Kidney epithelial cell (primary cell): ENCODE measurements around the gene RGS2. TPM values are rescaled to one million over a fixed set of nuclear protein-coding genes. Genes with fewer than 3 reads are reported as not detected.

Source experiments
- DNase-seq: peaks from one replicate; pipeline ENCODE4 v3.0.0-alpha.2; 2010; ENCODE audit warnings: low read depth
- H3K27me3 ChIP-seq: 2 replicates; pipeline ENCODE4 v1.6.0; 2011; ENCODE audit warnings: low read length; ENCODE audit not compliant: control insufficient read depth, insufficient read depth
- H3K36me3 ChIP-seq: 2 replicates; pipeline ENCODE4 v1.5.1; 2011; ENCODE audit warnings: low read length; ENCODE audit not compliant: control insufficient read depth, insufficient read depth
- H3K4me3 ChIP-seq: 2 replicates; pipeline ENCODE4 v1.5.1; 2011; ENCODE audit warnings: low read depth, mild to moderate bottlenecking, control low read depth, low read length
- CTCF ChIP-seq: IDR thresholded peaks from 2 replicates; pipeline ENCODE4 v1.5.1; 2011; ENCODE audit warnings: mild to moderate bottlenecking, moderate library complexity, low read length, control low read depth, inconsistent platforms; ENCODE audit not compliant: insufficient read depth, poor library complexity, severe bottlenecking
- total RNA-seq: library from RNA; depleted of rRNA; stranded (reverse); fragments of >200 nt; gene quantifications from 2 replicates; pipeline ENCODE4 v1.2.3, GENCODE V29; 2015

RGS2 gene
- 1.9 and 3.1 TPM in 2 replicates for total RNA-seq

- peak; percentile 52 for DNase-seq
These were observed at the start of gene RGS2 for GRCh38 chr1:192808518-192809306. Gene RGS2, plus strand, starts transcription at chr1:192809039. Its CDS starts 33 bp downstream, at chr1:192809072.

DNA sequence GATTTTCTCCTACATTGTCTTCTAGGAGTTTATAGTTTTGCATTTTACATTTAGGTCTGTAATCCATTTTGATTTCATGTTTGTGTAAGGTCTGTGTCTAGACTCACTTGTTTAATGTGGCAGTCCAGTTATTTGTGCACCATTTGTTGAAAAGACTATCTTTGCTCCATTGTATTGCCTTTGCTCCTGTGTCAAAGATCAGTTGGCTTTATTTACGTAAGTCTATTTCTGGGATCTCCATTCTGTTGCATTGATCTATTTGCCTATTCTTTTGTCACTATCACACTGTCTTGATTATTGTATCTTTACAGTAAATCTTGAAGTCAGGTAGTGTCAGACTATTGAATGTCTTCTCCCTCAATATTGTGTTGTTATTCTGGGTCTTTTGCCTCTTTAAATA is 49.7 kb upstream of the RGS2 start:
- no peak overlapping the region for H3K4me3 ChIP-seq
- no peak for TF ChIP-seq CTCF
- H3K27me3 ChIP-seq = no peaks in the 10 kb centered on the region
- no peak for DNase-seq
- no peaks in the 10 kb centered on the region for H3K36me3 ChIP-seq

More at GRCh38 chr1:192808518-192809306, at the start of gene RGS2:
- Histone ChIP-seq H3K4me3 (peak within 1 kb of the TSS; percentile 78), H3K36me3 (no peaks in the 10 kb centered on the region), H3K27me3 (no peaks in the 10 kb centered on the region)
- TF ChIP-seq CTCF = no peak

- no peak overlapping the region for H3K4me3 ChIP-seq
- H3K27me3 ChIP-seq = no peaks in the 10 kb centered on the region
- no peak for TF ChIP-seq CTCF
- no peak for DNase-seq
- H3K36me3 ChIP-seq = no peaks in the 10 kb centered on the region
These were observed 46.6 kb upstream of the RGS2 start for GRCh38 chr1:192762265-192762664.

GRCh38 chr1:192763243-192763642 is 45.6 kb upstream of the RGS2 start:
- Histone ChIP-seq H3K36me3 (no peaks in the 10 kb centered on the region), H3K4me3 (no peak overlapping the region), H3K27me3 (no peaks in the 10 kb centered on the region)
- no peak for DNase-seq
- TF ChIP-seq CTCF = no peak

GRCh38 chr1:192763756-192764155 is 45.1 kb upstream of the RGS2 start:
- H3K36me3 ChIP-seq = no peaks in the 10 kb centered on the region
- no peak for DNase-seq
- H3K27me3 ChIP-seq = no peaks in the 10 kb centered on the region
- no peak overlapping the region for H3K4me3 ChIP-seq
- no peak for TF ChIP-seq CTCF

- no peaks in the 10 kb centered on the region for H3K27me3 ChIP-seq
- H3K36me3 ChIP-seq = no peaks in the 10 kb centered on the region
- no peak overlapping the region for H3K4me3 ChIP-seq
- no peak for DNase-seq
- TF ChIP-seq CTCF = no peak
These were observed 44.2 kb upstream of the RGS2 start for GRCh38 chr1:192764675-192765074.
